ENCODE results near the gene ZNF195.
"Not testable (repeated sequence)": the region's sequence is repeated elsewhere in the genome, so short reads cannot be mapped to it uniquely, and the experiment has no call there.

DNA sequence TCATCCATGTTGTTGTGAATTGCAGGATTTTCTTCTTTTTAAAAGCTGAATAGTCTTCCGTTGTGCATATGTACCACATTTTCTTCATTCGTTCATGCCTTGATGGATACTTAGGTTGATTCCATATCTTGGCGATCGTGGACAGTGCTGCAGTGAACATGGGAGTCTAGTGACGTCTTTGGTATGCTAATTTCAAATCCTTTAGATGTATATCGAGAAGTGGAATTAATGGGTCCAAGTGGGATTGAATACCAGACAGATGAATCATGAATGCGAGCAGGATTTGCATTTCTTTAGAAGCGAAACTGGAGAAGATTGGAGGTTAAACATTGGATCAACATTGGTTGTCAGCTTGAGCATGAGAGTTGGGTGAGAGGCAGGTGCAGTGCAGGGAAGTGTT, 45.8 kb downstream of the ZNF195 start:
- TF ChIP-seq, protein P1, sequence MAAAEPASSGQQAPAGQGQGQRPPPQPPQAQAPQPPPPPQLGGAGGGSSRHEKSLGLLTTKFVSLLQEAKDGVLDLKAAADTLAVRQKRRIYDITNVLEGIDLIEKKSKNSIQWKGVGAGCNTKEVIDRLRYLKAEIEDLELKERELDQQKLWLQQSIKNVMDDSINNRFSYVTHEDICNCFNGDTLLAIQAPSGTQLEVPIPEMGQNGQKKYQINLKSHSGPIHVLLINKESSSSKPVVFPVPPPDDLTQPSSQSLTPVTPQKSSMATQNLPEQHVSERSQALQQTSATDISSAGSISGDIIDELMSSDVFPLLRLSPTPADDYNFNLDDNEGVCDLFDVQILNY (CRISPR knock-in tag; IDR thresholded peaks at IDR 0.05) = not testable (repeated sequence)
- TF ChIP-seq, protein P2, sequence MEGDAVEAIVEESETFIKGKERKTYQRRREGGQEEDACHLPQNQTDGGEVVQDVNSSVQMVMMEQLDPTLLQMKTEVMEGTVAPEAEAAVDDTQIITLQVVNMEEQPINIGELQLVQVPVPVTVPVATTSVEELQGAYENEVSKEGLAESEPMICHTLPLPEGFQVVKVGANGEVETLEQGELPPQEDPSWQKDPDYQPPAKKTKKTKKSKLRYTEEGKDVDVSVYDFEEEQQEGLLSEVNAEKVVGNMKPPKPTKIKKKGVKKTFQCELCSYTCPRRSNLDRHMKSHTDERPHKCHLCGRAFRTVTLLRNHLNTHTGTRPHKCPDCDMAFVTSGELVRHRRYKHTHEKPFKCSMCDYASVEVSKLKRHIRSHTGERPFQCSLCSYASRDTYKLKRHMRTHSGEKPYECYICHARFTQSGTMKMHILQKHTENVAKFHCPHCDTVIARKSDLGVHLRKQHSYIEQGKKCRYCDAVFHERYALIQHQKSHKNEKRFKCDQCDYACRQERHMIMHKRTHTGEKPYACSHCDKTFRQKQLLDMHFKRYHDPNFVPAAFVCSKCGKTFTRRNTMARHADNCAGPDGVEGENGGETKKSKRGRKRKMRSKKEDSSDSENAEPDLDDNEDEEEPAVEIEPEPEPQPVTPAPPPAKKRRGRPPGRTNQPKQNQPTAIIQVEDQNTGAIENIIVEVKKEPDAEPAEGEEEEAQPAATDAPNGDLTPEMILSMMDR (IDR thresholded peaks at IDR 0.05) = not testable (repeated sequence)
- not testable (repeated sequence) for TF ChIP-seq ZSCAN18 (CRISPR knock-in tag; IDR thresholded peaks at IDR 0.05); MXD4 (CRISPR knock-in tag; IDR thresholded peaks at IDR 0.05; ENCODE audit: borderline replicate concordance); CBFB (CRISPR knock-in tag; IDR thresholded peaks at IDR 0.05; ENCODE audit: low read depth); GRHL2 (CRISPR knock-in tag; IDR thresholded peaks at IDR 0.05; ENCODE audit: insufficient replicate concordance, severe bottlenecking); USF1 (CRISPR knock-in tag; IDR thresholded peaks at IDR 0.05); ELF4 (CRISPR knock-in tag; IDR thresholded peaks at IDR 0.05; ENCODE audit: low read depth); ZNF138 (CRISPR knock-in tag; conservative IDR thresholded peaks at IDR 0.05); FOXP1 (CRISPR knock-in tag; IDR thresholded peaks at IDR 0.05; ENCODE audit: borderline replicate concordance); FOXJ3 (CRISPR knock-in tag; IDR thresholded peaks at IDR 0.05; ENCODE audit: borderline replicate concordance); CREB1 (CRISPR knock-in tag; IDR thresholded peaks at IDR 0.05)

All from WTC11 (cell line).